DLD1 (cell line): Measurements from ENCODE around the gene NXPE3.

Experiments used
- in situ Hi-C: cut with HindIII; loops from 2 replicates; pipeline ENCODE4 v1.10.0; 2017; ENCODE audit warnings: low sequenced_read_pairs

Gene NXPE3

GRCh38 chr3:101827211-101828174 is 48.5 kb downstream of the NXPE3 start:
- in situ Hi-C loops = no loop called here

- in situ Hi-C loops = no loop called here
Measured at GRCh38 chr3:101828276-101828675, 49.3 kb downstream of the NXPE3 start.

- in situ Hi-C loops = no loop called here
Measured at GRCh38 chr3:101828691-101829436, 49.9 kb downstream of the NXPE3 start.

- in situ Hi-C loops = no loop called here
Measured at GRCh38 chr3:101829437-101829830, 50.4 kb downstream of the NXPE3 start.

GRCh38 chr3:101829874-101830273 is 50.9 kb downstream of the NXPE3 start:
- in situ Hi-C loops = no loop called here

- in situ Hi-C loops = no loop called here
Measured at GRCh38 chr3:101833446-101833974, 54.5 kb downstream of the NXPE3 start.

- in situ Hi-C loops = no loop called here
Measured at GRCh38 chr3:101835676-101836075, 56.7 kb downstream of the NXPE3 start.

GRCh38 chr3:101836160-101836559 is 57.1 kb downstream of the NXPE3 start:
- in situ Hi-C loops = no loop called here

GRCh38 chr3:101836652-101837598 is 57.9 kb downstream of the NXPE3 start:
- in situ Hi-C loops = no loop called here

- in situ Hi-C loops = no loop called here
Measured at GRCh38 chr3:101838691-101839090, 59.7 kb downstream of the NXPE3 start.

GRCh38 chr3:101840066-101840465 is 61.1 kb downstream of the NXPE3 start:
- in situ Hi-C loops = no loop called here

- in situ Hi-C loops = no loop called here
Measured at GRCh38 chr3:101842245-101842934, 63.4 kb downstream of the NXPE3 start.

- in situ Hi-C loops = no loop called here
Measured at GRCh38 chr3:101842935-101843330, 63.9 kb downstream of the NXPE3 start.

GRCh38 chr3:101845425-101845824 is 66.4 kb downstream of the NXPE3 start:
- in situ Hi-C loops = no loop called here

- in situ Hi-C loops = no loop called here
Measured at GRCh38 chr3:101846709-101847108, 67.7 kb downstream of the NXPE3 start.

- in situ Hi-C loops = no loop called here
Measured at GRCh38 chr3:101847328-101847727, 68.3 kb downstream of the NXPE3 start.

GRCh38 chr3:101848326-101848725 is 69.3 kb downstream of the NXPE3 start:
- in situ Hi-C loops = no loop called here

- in situ Hi-C loops = no loop called here
Measured at GRCh38 chr3:101848754-101849713, 70.0 kb downstream of the NXPE3 start, which contains the start of gene NFKBIZ. Gene NFKBIZ, plus strand, starts transcription at chr3:101849514. Its CDS starts 115 bp downstream, at chr3:101849629.
